Uterus (tissue), 4 donors: ENCODE data around the gene TJAP1. TPM values are rescaled to one million over a fixed set of nuclear protein-coding genes. Genes with fewer than 3 reads are reported as not detected.

Experiments used
- DNase-seq, 2 donors: peaks; one replicate each; pipeline ENCODE4 v3.0.0-alpha.2; 2019 to 2020
- H3K27ac ChIP-seq, 2 donors: fragments of 200-600 bp; sonication (generic); 1 replicate in 1 of 2; 2 replicates in 1 of 2; pipeline ENCODE4 v1.5.1; 2016 to 2018
- H3K27me3 ChIP-seq, 2 donors: fragments of 200-600 bp; sonication (generic); one replicate each; pipeline ENCODE4 v1.5.1; 2018 to 2019; ENCODE audit warnings: control low read depth in 1 of 2
- H3K36me3 ChIP-seq, 2 donors: fragments of 200-600 bp; sonication (generic); one replicate each; pipeline ENCODE4 v1.5.1; 2019; ENCODE audit warnings: control low read depth in 1 of 2
- H3K4me1 ChIP-seq, 2 donors: fragments of 200-600 bp; sonication (generic); one replicate each; pipeline ENCODE4 v1.5.1; 2018 to 2019; ENCODE audit warnings: control low read depth in 1 of 2
- H3K4me3 ChIP-seq, 2 donors: fragments of 200-600 bp; sonication (generic); 1 replicate in 1 of 2; 2 replicates in 1 of 2; pipeline ENCODE4 v1.5.1; 2018 to 2019; ENCODE audit warnings: mild to moderate bottlenecking in 1 of 2
- H3K9me3 ChIP-seq, 2 donors: fragments of 200-600 bp; sonication (generic); one replicate each; pipeline ENCODE4 v1.5.1; 2019; ENCODE audit warnings: control low read depth in 1 of 2
- CTCF ChIP-seq, 4 experiments: fragments of 200-600 bp in 2 of 4; fragments of 450-650 bp in 2 of 4; sonication (generic) in 2 of 4; IDR thresholded peaks; one replicate each; pipeline ENCODE4 v1.5.1; 2016 to 2019; ENCODE audit warnings: antibody characterized with exemption in 4 of 4, mild to moderate bottlenecking in 2 of 4, moderate library complexity in 1 of 4
- POLR2A ChIP-seq, 2 donors: fragments of 450-650 bp; IDR thresholded peaks; one replicate each; pipeline ENCODE4 v1.6.1; 2016; ENCODE audit warnings: antibody characterized with exemption in 2 of 2, mild to moderate bottlenecking in 1 of 2, moderate library complexity in 1 of 2
- intact Hi-C: fragments of 100-400 bp; cut with DNase I; formaldehyde crosslinking; loops from one replicate; pipeline ENCODE4 v1.15.1; 2023; ENCODE audit warnings: low total_unique reads
- total RNA-seq, 4 donors: library from RNA; depleted of rRNA in 3 of 4; stranded (reverse); fragments of >200 nt in 3 of 4; gene quantifications; one replicate each; pipeline versions ENCODE4 v1.1.0 to v1.2.4, GENCODE V29; 2014 to 2023
- donor health status: DM: yes; HTN: yes; CAD: no.

The TJAP1 gene
- total RNA-seq, 4 donors from 2014 or later: 12.8 to 40.8 (median 21.9) TPM

DNA sequence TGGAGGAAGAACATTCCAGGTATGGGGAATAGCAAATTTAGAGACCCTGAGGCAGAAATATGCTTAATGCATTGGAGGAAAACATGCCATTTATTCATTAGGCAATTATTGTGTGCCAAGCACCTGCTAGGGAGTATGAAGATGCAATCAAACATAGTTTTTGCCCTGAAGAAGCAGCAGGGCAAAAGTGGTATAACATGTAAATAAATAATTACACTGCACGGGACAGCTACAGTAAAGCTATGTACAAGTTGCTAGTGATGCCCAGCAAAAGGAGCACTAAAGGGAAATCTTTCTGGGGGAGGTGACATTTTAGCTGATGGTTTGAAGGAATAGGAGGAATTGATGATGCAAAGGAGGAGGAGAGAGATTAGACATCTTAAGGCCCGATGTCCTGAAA lies 624 bp upstream of the TJAP1 start:
- peak overlapping the region; percentile 52 to 83 for H3K4me3 ChIP-seq
- peaks cover 0 to 8% of the 10 kb centered on the region in 2 donors for H3K4me1 ChIP-seq
- TF ChIP-seq POLR2A (IDR thresholded peaks at IDR 0.05) (no peak), CTCF (IDR thresholded peaks at IDR 0.05) (no peak)
- no peaks in the 10 kb centered on the region for H3K36me3 ChIP-seq
- no peaks in the 10 kb centered on the region for H3K9me3 ChIP-seq
- intact Hi-C loops: no loop called here
- H3K27me3 ChIP-seq: no peaks in the 10 kb centered on the region
- no peak for DNase-seq
- H3K27ac ChIP-seq: peak overlapping the region; percentile 75 to 82

GRCh38 chr6:43478008-43478372 lies 620 bp downstream of the TJAP1 start:
- H3K4me3 ChIP-seq: peak overlapping the region; percentile 52 to 83
- intact Hi-C loops: no loop called here
- DNase-seq: no peak
- H3K27me3 ChIP-seq: no peaks in the 10 kb centered on the region
- peak overlapping the region; percentile 75 to 82 for H3K27ac ChIP-seq
- H3K4me1 ChIP-seq: peaks cover 0 to 8% of the 10 kb centered on the region in 2 donors
- no peaks in the 10 kb centered on the region for H3K9me3 ChIP-seq
- TF ChIP-seq CTCF (IDR thresholded peaks at IDR 0.05) (no peak), POLR2A (IDR thresholded peaks at IDR 0.05) (no peak)
- no peaks in the 10 kb centered on the region for H3K36me3 ChIP-seq

- no peaks in the 10 kb centered on the region for H3K9me3 ChIP-seq
- no peak overlapping the region for H3K4me3 ChIP-seq
- no peaks in the 10 kb centered on the region for H3K36me3 ChIP-seq
- H3K4me1 ChIP-seq: peaks cover 0 to 8% of the 10 kb centered on the region in 2 donors
- H3K27ac ChIP-seq: no peak overlapping the region
- intact Hi-C loops: no loop called here
- no peak for DNase-seq
- H3K27me3 ChIP-seq: no peaks in the 10 kb centered on the region
- TF ChIP-seq POLR2A (IDR thresholded peaks at IDR 0.05) (no peak), CTCF (IDR thresholded peaks at IDR 0.05) (no peak)
Measured at GRCh38 chr6:43481075-43481474, 3.7 kb downstream of the TJAP1 start.

- peaks cover 0 to 8% of the 10 kb centered on the region in 2 donors for H3K4me1 ChIP-seq
- H3K27ac ChIP-seq: no peak overlapping the region
- no peak overlapping the region for H3K4me3 ChIP-seq
- no peaks in the 10 kb centered on the region for H3K36me3 ChIP-seq
- H3K27me3 ChIP-seq: no peaks in the 10 kb centered on the region
- TF ChIP-seq CTCF (IDR thresholded peaks at IDR 0.05): no peak
- no peak for TF ChIP-seq POLR2A (IDR thresholded peaks at IDR 0.05)
- intact Hi-C loops: no loop called here
- no peaks in the 10 kb centered on the region for H3K9me3 ChIP-seq
- DNase-seq: no peak
Measured at GRCh38 chr6:43481591-43482236, 4.3 kb downstream of the TJAP1 start.

- TF ChIP-seq CTCF (IDR thresholded peaks at IDR 0.05) (no peak), POLR2A (IDR thresholded peaks at IDR 0.05) (no peak)
- Histone ChIP-seq H3K9me3 (no peaks in the 10 kb centered on the region), H3K4me3 (no peak overlapping the region), H3K27me3 (no peaks in the 10 kb centered on the region), H3K4me1 (peaks cover 0 to 13% of the 10 kb centered on the region in 2 donors), H3K36me3 (no peaks in the 10 kb centered on the region), H3K27ac (no peak overlapping the region)
- intact Hi-C loops: no loop called here
- DNase-seq: no peak
Measured at GRCh38 chr6:43488667-43489276, 11.4 kb downstream of the TJAP1 start.
